ENCODE measurements around the gene ZDHHC8.

- no peak for TF ChIP-seq CTCF (IDR thresholded peaks at IDR 0.05)
- no peak for TF ChIP-seq EP300 (IDR thresholded peaks at IDR 0.05; ENCODE audit: low read depth)
Measured at GRCh38 chr22:20107471-20107901, 24.1 kb upstream of the ZDHHC8 start.
